ENCODE data around the gene RPS5. TPM values are rescaled to one million over a fixed set of nuclear protein-coding genes. Genes with fewer than 3 reads are reported as not detected.

The RPS5 gene
- total and polyA plus RNA-seq, 9 of the 15 experiments (the other 6 are each of a cell fraction or from before 2014, with no cell fraction given) = 1,228 to 3,570 (median 2,484) TPM

- TF ChIP-seq, protein P1, sequence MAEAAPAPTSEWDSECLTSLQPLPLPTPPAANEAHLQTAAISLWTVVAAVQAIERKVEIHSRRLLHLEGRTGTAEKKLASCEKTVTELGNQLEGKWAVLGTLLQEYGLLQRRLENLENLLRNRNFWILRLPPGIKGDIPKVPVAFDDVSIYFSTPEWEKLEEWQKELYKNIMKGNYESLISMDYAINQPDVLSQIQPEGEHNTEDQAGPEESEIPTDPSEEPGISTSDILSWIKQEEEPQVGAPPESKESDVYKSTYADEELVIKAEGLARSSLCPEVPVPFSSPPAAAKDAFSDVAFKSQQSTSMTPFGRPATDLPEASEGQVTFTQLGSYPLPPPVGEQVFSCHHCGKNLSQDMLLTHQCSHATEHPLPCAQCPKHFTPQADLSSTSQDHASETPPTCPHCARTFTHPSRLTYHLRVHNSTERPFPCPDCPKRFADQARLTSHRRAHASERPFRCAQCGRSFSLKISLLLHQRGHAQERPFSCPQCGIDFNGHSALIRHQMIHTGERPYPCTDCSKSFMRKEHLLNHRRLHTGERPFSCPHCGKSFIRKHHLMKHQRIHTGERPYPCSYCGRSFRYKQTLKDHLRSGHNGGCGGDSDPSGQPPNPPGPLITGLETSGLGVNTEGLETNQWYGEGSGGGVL (CRISPR knock-in tag; IDR thresholded peaks at IDR 0.05) = no peak
- TF ChIP-seq FOXJ3 (CRISPR knock-in tag; IDR thresholded peaks at IDR 0.05) = no peak
- TF ChIP-seq EZH2 (IDR thresholded peaks at IDR 0.05; ENCODE audit: borderline replicate concordance, low read depth, low read length) = no peak
- TF ChIP-seq ZNF778 (CRISPR knock-in tag; IDR thresholded peaks at IDR 0.05) = no peak
- TF ChIP-seq GABPA (tag; conservative IDR thresholded peaks at IDR 0.05; ENCODE audit: low read depth) = peak; percentile 45; the same call in 1 of the 2 replicates
- no peak for TF ChIP-seq FOXA1 (IDR thresholded peaks at IDR 0.05; ENCODE audit: borderline replicate concordance)
- TF ChIP-seq ZNF184 (CRISPR knock-in tag; IDR thresholded peaks at IDR 0.05) = no peak
- no peak for TF ChIP-seq GATAD2A (IDR thresholded peaks at IDR 0.05)
- no peak for TF ChIP-seq KDM1A (IDR thresholded peaks at IDR 0.05)
- peak; percentile 83 for TF ChIP-seq PKNOX1 (IDR thresholded peaks at IDR 0.05)
- TF ChIP-seq POU5F1 (IDR thresholded peaks at IDR 0.05; ENCODE audit: borderline replicate concordance, low read depth, low read length, partially characterized antibody) = no peak
- no peak for TF ChIP-seq HOXB6 (CRISPR knock-in tag; IDR thresholded peaks at IDR 0.05; ENCODE audit: borderline replicate concordance)
- peak; percentile 93 for TF ChIP-seq TBP (optimal IDR thresholded peaks at IDR 0.05; ENCODE audit: low read depth, low read length)
- peak; percentile 100 for TF ChIP-seq RBM22 (IDR thresholded peaks at IDR 0.05; ENCODE audit: low read depth, low read length, poor library complexity, severe bottlenecking)
- peak; percentile 17 for TF ChIP-seq PRPF4 (IDR thresholded peaks at IDR 0.05; ENCODE audit: insufficient read depth, low read depth, low read length, poor library complexity, severe bottlenecking)
- peak; percentile 42; the same call in 1 of the 2 replicates for TF ChIP-seq FOXP1 (CRISPR knock-in tag; IDR thresholded peaks at IDR 0.05)
- peak; percentile 71 for TF ChIP-seq EP400 (IDR thresholded peaks at IDR 0.05)
- no peak for TF ChIP-seq RBM17 (IDR thresholded peaks at IDR 0.05; ENCODE audit: borderline replicate concordance, low read depth, low read length)
- no peak for TF ChIP-seq PURB (CRISPR knock-in tag; IDR thresholded peaks at IDR 0.05; ENCODE audit: low read depth)
- TF ChIP-seq, protein P2, sequence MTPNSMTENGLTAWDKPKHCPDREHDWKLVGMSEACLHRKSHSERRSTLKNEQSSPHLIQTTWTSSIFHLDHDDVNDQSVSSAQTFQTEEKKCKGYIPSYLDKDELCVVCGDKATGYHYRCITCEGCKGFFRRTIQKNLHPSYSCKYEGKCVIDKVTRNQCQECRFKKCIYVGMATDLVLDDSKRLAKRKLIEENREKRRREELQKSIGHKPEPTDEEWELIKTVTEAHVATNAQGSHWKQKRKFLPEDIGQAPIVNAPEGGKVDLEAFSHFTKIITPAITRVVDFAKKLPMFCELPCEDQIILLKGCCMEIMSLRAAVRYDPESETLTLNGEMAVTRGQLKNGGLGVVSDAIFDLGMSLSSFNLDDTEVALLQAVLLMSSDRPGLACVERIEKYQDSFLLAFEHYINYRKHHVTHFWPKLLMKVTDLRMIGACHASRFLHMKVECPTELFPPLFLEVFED (CRISPR knock-in tag; conservative IDR thresholded peaks at IDR 0.05) = peak; percentile 62; the same call in 1 of the 2 replicates
- TF ChIP-seq TCF3 (CRISPR knock-in tag; IDR thresholded peaks at IDR 0.05) = no peak; the same call in 1 of the 2 replicates
- no peak for TF ChIP-seq DMBX1 (CRISPR knock-in tag; IDR thresholded peaks at IDR 0.05; ENCODE audit: borderline replicate concordance)
- TF ChIP-seq KAT2B (IDR thresholded peaks at IDR 0.05; ENCODE audit: low read depth, low read length) = no peak
These were observed 14.1 kb downstream of the RPS5 start (continued) for GRCh38 chr19:58400916-58401839.
